Measurements from ENCODE around the gene SEZ6. TPM values are rescaled to one million over a fixed set of nuclear protein-coding genes. Genes with fewer than 3 reads are reported as not detected.
A peak's percentile ranks its signal among the peaks of the same experiment; 100 is the strongest.

Gene SEZ6
- total RNA-seq, 3 donors from 2014 or later: not detected

GRCh38 chr17:28908640-28909167, 97.1 kb downstream of the SEZ6 start:
- TF ChIP-seq POLR2AphosphoS5 (IDR thresholded peaks at IDR 0.05) (no peak), POLR2A (IDR thresholded peaks at IDR 0.05) (no peak)
- TF ChIP-seq, protein P1, sequence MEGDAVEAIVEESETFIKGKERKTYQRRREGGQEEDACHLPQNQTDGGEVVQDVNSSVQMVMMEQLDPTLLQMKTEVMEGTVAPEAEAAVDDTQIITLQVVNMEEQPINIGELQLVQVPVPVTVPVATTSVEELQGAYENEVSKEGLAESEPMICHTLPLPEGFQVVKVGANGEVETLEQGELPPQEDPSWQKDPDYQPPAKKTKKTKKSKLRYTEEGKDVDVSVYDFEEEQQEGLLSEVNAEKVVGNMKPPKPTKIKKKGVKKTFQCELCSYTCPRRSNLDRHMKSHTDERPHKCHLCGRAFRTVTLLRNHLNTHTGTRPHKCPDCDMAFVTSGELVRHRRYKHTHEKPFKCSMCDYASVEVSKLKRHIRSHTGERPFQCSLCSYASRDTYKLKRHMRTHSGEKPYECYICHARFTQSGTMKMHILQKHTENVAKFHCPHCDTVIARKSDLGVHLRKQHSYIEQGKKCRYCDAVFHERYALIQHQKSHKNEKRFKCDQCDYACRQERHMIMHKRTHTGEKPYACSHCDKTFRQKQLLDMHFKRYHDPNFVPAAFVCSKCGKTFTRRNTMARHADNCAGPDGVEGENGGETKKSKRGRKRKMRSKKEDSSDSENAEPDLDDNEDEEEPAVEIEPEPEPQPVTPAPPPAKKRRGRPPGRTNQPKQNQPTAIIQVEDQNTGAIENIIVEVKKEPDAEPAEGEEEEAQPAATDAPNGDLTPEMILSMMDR (IDR thresholded peaks at IDR 0.05): no peak
- intact Hi-C loops (cut with DNase I; ENCODE audit: low total_unique reads): loop anchor here (10.0 kb wide), 1 partner anchor 164 kb away; the partner anchor contains the start of gene TRAF4
- H3K4me3 ChIP-seq: no peak overlapping the region
- no peak for DNase-seq (ENCODE audit: low spot score in 2 of 2)
- H3K9me3 ChIP-seq: no peaks in the 10 kb centered on the region
- peaks cover 0 to 3% of the 10 kb centered on the region in 2 donors for H3K4me1 ChIP-seq
- no peaks in the 10 kb centered on the region for H3K27me3 ChIP-seq
- peaks cover 5% of the 10 kb centered on the region for H3K36me3 ChIP-seq
- H3K27ac ChIP-seq: peak overlapping the region; percentile 71 to 89

DNA sequence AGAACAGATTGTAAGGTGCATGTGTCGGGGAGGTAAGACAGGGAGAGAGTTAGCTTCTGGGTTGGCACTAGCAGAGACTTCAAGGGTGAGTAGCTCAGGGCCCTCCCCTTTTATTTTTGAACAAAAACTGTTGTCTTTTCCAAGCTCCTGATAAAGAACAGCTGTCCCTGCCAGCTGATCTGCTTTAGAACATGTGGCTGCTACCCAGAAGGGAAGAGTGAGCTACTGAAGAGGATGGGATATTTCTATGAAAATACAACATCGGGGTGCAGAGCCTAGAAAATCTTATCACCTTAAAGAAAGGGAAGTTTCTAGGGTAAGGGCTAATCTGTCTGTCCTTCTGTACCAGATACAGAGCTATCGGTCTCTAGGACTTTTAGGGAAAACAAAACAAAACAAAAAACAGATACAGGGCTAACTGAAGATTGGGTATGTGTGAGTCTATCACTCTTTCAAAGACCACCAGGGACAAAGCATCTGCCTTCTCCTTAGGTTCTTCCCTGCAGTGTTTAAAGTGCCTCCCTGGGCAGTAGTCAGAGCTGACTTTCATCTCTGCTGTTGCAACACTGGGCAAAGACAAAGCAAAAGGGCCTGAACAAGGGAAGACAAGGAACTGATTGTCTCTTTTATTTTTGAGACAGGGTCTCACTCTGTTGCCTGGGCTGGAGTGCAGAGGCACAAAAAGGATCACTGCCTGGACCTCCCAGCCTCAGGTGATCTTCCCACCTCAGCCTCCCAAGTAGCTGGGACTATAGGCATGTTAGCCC, 97.9 kb downstream of the SEZ6 start:
- Histone ChIP-seq H3K4me3 (no peak overlapping the region), H3K36me3 (peaks cover 5% of the 10 kb centered on the region), H3K9me3 (no peaks in the 10 kb centered on the region), H3K4me1 (peaks cover 0 to 3% of the 10 kb centered on the region in 2 donors), H3K27ac (peak overlapping the region; percentile 71 to 89), H3K27me3 (no peaks in the 10 kb centered on the region)
- no peak for DNase-seq (ENCODE audit: low spot score in 2 of 2)
- TF ChIP-seq POLR2A (IDR thresholded peaks at IDR 0.05): no peak
- TF ChIP-seq POLR2AphosphoS5 (IDR thresholded peaks at IDR 0.05): no peak
- TF ChIP-seq, protein P1 (IDR thresholded peaks at IDR 0.05): no peak
- intact Hi-C loops (cut with DNase I; ENCODE audit: low total_unique reads): loop anchor here (10.0 kb wide), 1 partner anchor 163 kb away; the partner anchor contains the start of gene TRAF4

- intact Hi-C loops (cut with DNase I; ENCODE audit: low total_unique reads): loop anchor here (10.0 kb wide), 1 partner anchor 162 kb away; the partner anchor contains the start of gene TRAF4
- Histone ChIP-seq H3K9me3 (no peaks in the 10 kb centered on the region), H3K36me3 (peaks cover 5% of the 10 kb centered on the region), H3K27ac (peak overlapping the region; percentile 21 to 89), H3K4me3 (no peak overlapping the region), H3K4me1 (peaks cover 0 to 3% of the 10 kb centered on the region in 2 donors), H3K27me3 (no peaks in the 10 kb centered on the region)
- TF ChIP-seq POLR2AphosphoS5 (IDR thresholded peaks at IDR 0.05) (no peak), POLR2A (IDR thresholded peaks at IDR 0.05) (no peak)
- TF ChIP-seq, protein P1 (IDR thresholded peaks at IDR 0.05): no peak
- no peak for DNase-seq (ENCODE audit: low spot score in 2 of 2)
Observed at GRCh38 chr17:28906706-28907438, 99.0 kb downstream of the SEZ6 start.

DNA sequence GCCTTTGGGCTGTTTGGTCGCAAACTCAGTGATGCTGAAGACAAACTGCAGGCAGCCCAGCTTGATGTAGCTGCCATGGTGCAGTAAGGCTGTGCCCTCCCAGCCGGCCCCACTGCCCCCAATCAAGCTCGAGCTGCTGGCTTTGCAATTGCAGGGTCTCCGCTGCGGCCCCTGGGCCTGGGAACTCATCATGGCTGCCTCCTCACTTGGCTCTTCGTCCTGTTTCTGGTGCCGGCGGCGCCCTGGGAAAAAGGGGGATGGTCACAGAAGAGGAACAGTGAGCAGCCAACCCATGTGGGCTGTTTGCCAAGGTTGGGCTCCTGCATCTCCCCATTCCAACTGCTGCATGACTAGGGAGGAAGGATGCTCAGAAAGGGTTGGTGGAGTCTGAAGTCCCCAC, 99.6 kb downstream of the SEZ6 start:
- TF ChIP-seq POLR2A (IDR thresholded peaks at IDR 0.05): no peak
- TF ChIP-seq POLR2AphosphoS5 (IDR thresholded peaks at IDR 0.05): no peak
- TF ChIP-seq, protein P1 (IDR thresholded peaks at IDR 0.05): no peak
- intact Hi-C loops (cut with DNase I; ENCODE audit: low total_unique reads): loop anchor here (10.0 kb wide), 1 partner anchor 161 kb away; the partner anchor contains the start of gene TRAF4
- no peak overlapping the region for H3K4me3 ChIP-seq
- no peaks in the 10 kb centered on the region for H3K9me3 ChIP-seq
- no peak for DNase-seq (ENCODE audit: low spot score in 2 of 2)
- H3K36me3 ChIP-seq: peaks cover 5% of the 10 kb centered on the region
- peaks cover 0 to 3% of the 10 kb centered on the region in 2 donors for H3K4me1 ChIP-seq
- H3K27ac ChIP-seq: peak overlapping the region in 1 of 2 donors; percentile 89
- no peaks in the 10 kb centered on the region for H3K27me3 ChIP-seq

Other genes starting within 250 kb of the SEZ6 start
- gene FAM222B, start 163.2 kb downstream of the SEZ6 start, total RNA-seq: 10 to 100 TPM in 2 of 3 donors, 1 to 10 TPM in 1; 9.7 to 12.0 (median 10.5) TPM
- gene ERAL1, start 151.0 kb downstream of the SEZ6 start, total RNA-seq: 10 to 100 TPM; 24.3 to 51.2 (median 26.4) TPM
- 10 to 100 TPM; 49.8 to 78.3 (median 56.9) TPM for gene FLOT2, start 108.3 kb downstream of the SEZ6 start, total RNA-seq
- gene DHRS13, start 103.0 kb downstream of the SEZ6 start, total RNA-seq: 10 to 100 TPM in 2 of 3 donors, 1 to 10 TPM in 1; 3.2 to 20.6 (median 14.2) TPM
- gene PHF12, start 54.5 kb downstream of the SEZ6 start, total RNA-seq: 10 to 100 TPM; 32.2 to 42.9 (median 40.3) TPM
- gene PIPOX, start 37.1 kb upstream of the SEZ6 start, total RNA-seq: 1 to 10 TPM; 1.3 to 3.0 (median 2.9) TPM
- 10 to 100 TPM; 31.5 to 71.1 (median 42.3) TPM for gene MYO18A, start 174.4 kb upstream of the SEZ6 start, total RNA-seq
- gene CRYBA1, start 240.8 kb upstream of the SEZ6 start, total RNA-seq: not detected

Measured in breast epithelium (tissue), 4 donors.